ENCODE data around the gene SBF2. TPM values are rescaled to one million over a fixed set of nuclear protein-coding genes. Genes with fewer than 3 reads are reported as not detected.

SBF2 gene
- total RNA-seq, 4 donors from 2014 or later, result 44.6 to 59.4 (median 53.4) TPM

DNA sequence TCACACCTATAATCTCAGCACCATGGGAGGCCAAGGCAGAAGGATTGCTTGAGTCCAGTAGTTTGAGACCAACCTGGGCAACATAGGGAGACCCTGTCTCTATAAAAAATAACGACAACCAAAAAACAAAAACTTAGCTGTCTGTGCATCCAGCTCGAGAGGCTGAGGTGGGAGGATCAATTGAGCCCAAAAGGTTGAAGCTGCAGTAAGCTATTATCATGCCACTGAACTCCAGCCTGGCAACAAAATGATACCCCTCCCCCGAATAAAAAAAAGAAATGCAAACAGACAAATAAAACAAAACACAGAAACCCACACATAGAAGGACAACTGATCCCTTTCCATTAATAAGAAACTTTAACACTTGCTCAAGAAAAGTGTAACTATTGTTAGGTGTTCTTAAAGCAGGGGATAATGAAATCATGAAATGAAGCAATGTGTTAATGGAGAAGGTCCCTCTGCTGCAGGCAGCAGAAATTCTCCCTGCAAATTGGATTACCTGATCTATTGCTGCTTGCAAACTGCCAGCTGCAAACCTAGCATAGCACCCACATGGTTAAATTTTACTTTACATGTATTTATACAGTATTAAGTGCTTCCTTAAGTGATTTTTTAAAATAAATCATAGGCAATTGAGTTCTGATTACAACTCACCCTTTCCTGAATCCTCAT is 226.3 kb downstream of the SBF2 start:
- H3K27me3 ChIP-seq, result no peaks in the 10 kb centered on the region
- intact Hi-C loops (cut with DNase I), result no loop called here
- H3K27ac ChIP-seq (replicated peaks in 1 of 4), result no peak overlapping the region
- no peak overlapping the region for H3K4me3 ChIP-seq
- DNase-seq (ENCODE audit: extremely low spot score), result no peak
- no peaks in the 10 kb centered on the region for H3K36me3 ChIP-seq
- no peaks in the 10 kb centered on the region for H3K4me1 ChIP-seq
- no peaks in the 10 kb centered on the region for H3K9me3 ChIP-seq
- WGBS, result 94% methylated on average over 3 of the region's 3 CpGs
- no peak for TF ChIP-seq POLR2A (IDR thresholded peaks at IDR 0.05; ENCODE audit: low read depth)
- TF ChIP-seq POLR2AphosphoS5 (IDR thresholded peaks at IDR 0.05), result no peak
- no peak for TF ChIP-seq EP300 (IDR thresholded peaks at IDR 0.05)
- TF ChIP-seq, protein P1, sequence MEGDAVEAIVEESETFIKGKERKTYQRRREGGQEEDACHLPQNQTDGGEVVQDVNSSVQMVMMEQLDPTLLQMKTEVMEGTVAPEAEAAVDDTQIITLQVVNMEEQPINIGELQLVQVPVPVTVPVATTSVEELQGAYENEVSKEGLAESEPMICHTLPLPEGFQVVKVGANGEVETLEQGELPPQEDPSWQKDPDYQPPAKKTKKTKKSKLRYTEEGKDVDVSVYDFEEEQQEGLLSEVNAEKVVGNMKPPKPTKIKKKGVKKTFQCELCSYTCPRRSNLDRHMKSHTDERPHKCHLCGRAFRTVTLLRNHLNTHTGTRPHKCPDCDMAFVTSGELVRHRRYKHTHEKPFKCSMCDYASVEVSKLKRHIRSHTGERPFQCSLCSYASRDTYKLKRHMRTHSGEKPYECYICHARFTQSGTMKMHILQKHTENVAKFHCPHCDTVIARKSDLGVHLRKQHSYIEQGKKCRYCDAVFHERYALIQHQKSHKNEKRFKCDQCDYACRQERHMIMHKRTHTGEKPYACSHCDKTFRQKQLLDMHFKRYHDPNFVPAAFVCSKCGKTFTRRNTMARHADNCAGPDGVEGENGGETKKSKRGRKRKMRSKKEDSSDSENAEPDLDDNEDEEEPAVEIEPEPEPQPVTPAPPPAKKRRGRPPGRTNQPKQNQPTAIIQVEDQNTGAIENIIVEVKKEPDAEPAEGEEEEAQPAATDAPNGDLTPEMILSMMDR (IDR thresholded peaks at IDR 0.05), result no peak

GRCh38 chr11:10066441-10066840 is 227.6 kb downstream of the SBF2 start:
- H3K9me3 ChIP-seq, result peaks cover 0 to 6% (median 0%) of the 10 kb centered on the region in 4 donors
- H3K36me3 ChIP-seq, result no peaks in the 10 kb centered on the region
- no peaks in the 10 kb centered on the region for H3K27me3 ChIP-seq
- TF ChIP-seq POLR2AphosphoS5 (IDR thresholded peaks at IDR 0.05) (no peak), POLR2A (IDR thresholded peaks at IDR 0.05; ENCODE audit: low read depth) (no peak), EP300 (IDR thresholded peaks at IDR 0.05) (no peak)
- TF ChIP-seq, protein P1 (IDR thresholded peaks at IDR 0.05), result no peak
- no peak overlapping the region for H3K4me3 ChIP-seq
- intact Hi-C loops (cut with DNase I), result no loop called here
- 71% methylated on average over 4 of the region's 4 CpGs for WGBS
- H3K27ac ChIP-seq (replicated peaks in 1 of 4), result no peak overlapping the region
- H3K4me1 ChIP-seq, result no peaks in the 10 kb centered on the region
- DNase-seq (ENCODE audit: extremely low spot score), result no peak

- no peaks in the 10 kb centered on the region for H3K4me1 ChIP-seq
- no peak for TF ChIP-seq EP300 (IDR thresholded peaks at IDR 0.05)
- TF ChIP-seq POLR2A (IDR thresholded peaks at IDR 0.05; ENCODE audit: low read depth), result no peak
- TF ChIP-seq, protein P1 (IDR thresholded peaks at IDR 0.05), result no peak
- TF ChIP-seq POLR2AphosphoS5 (IDR thresholded peaks at IDR 0.05), result no peak
These were observed 229.2 kb downstream of the SBF2 start for GRCh38 chr11:10064828-10065227.

DNA sequence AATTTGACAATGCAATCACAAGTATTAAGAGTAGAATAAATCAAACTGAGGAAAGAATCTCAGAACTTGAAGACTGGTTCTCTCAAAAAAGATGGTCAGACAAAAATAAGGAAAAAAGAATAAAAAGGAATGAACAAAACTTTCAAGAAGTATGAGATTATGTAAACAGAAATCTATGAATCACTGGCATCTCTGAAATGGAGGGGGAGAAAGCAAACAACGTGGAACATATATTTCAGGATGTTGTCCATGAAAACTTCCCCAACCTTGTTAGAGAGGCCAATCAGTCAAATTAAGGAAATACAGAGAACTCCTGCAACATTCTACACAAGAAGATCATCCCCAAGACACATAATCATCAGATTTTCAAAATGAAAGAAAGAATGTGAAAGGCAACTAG is 235.7 kb downstream of the SBF2 start:
- H3K4me3 ChIP-seq, result no peak overlapping the region
- no peak for DNase-seq (ENCODE audit: extremely low spot score)
- intact Hi-C loops (cut with DNase I), result no loop called here
- peaks cover 0 to 1% (median 0%) of the 10 kb centered on the region in 4 donors for H3K4me1 ChIP-seq
- no peak overlapping the region for H3K27ac ChIP-seq (replicated peaks in 1 of 4)
- WGBS, result 91% methylated on average over 1 of the region's 1 CpG
- H3K9me3 ChIP-seq, result peaks cover 0 to 11% (median 0%) of the 10 kb centered on the region in 4 donors
- no peaks in the 10 kb centered on the region for H3K36me3 ChIP-seq
- TF ChIP-seq EP300 (IDR thresholded peaks at IDR 0.05) (no peak), POLR2AphosphoS5 (IDR thresholded peaks at IDR 0.05) (no peak), POLR2A (IDR thresholded peaks at IDR 0.05; ENCODE audit: low read depth) (no peak)
- TF ChIP-seq, protein P1 (IDR thresholded peaks at IDR 0.05), result no peak
- H3K27me3 ChIP-seq, result no peaks in the 10 kb centered on the region

More at GRCh38 chr11:10064828-10065227, 229.2 kb downstream of the SBF2 start:
- no peak overlapping the region for H3K4me3 ChIP-seq
- no peak overlapping the region for H3K27ac ChIP-seq (replicated peaks in 1 of 4)
- intact Hi-C loops (cut with DNase I), result no loop called here
- no peaks in the 10 kb centered on the region for H3K27me3 ChIP-seq
- DNase-seq (ENCODE audit: extremely low spot score), result no peak
- peaks cover 0 to 6% (median 0%) of the 10 kb centered on the region in 4 donors for H3K9me3 ChIP-seq
- H3K36me3 ChIP-seq, result no peaks in the 10 kb centered on the region
- WGBS, result 91% methylated on average over 2 of the region's 2 CpGs
